NCI-H1092 treated with DMSO at 0.1 percent for 48 hours (cell line): ENCODE results near the gene TC2N.
"Not testable (repeated sequence)": the region's sequence is repeated elsewhere in the genome, so short reads cannot be mapped to it uniquely, and the experiment has no call there.

Experiments used
- DNase-seq: peaks from one replicate; lab custom pipeline; 2025; lab: John Stamatoyannopoulos, UW

The TC2N gene

GRCh38 chr14:91754819-91755218 is 112.5 kb downstream of the TC2N start:
- peak; percentile 22 for DNase-seq

GRCh38 chr14:91754185-91754584 is 113.2 kb downstream of the TC2N start:
- DNase-seq: no peak

GRCh38 chr14:91753501-91754128 is 113.7 kb downstream of the TC2N start:
- peak; percentile 1 for DNase-seq

GRCh38 chr14:91752961-91753360 is 114.4 kb downstream of the TC2N start:
- no peak for DNase-seq

- no peak for DNase-seq
Measured at GRCh38 chr14:91751719-91752118, 115.6 kb downstream of the TC2N start.

- no peak for DNase-seq
Measured at GRCh38 chr14:91750634-91751198, 116.6 kb downstream of the TC2N start.

- DNase-seq: no peak
Measured at GRCh38 chr14:91749868-91750267, 117.5 kb downstream of the TC2N start.

- DNase-seq: no peak
Measured at GRCh38 chr14:91748049-91748448, 119.3 kb downstream of the TC2N start.

- no peak for DNase-seq
Measured at GRCh38 chr14:91745344-91745743, 122.0 kb downstream of the TC2N start.

GRCh38 chr14:91744068-91744480 is 123.3 kb downstream of the TC2N start:
- DNase-seq: no peak

GRCh38 chr14:91743305-91743653 is 124.1 kb downstream of the TC2N start:
- DNase-seq: no peak

- no peak for DNase-seq
Measured at GRCh38 chr14:91742621-91743304, 124.6 kb downstream of the TC2N start.

GRCh38 chr14:91739867-91740266 is 127.5 kb downstream of the TC2N start:
- DNase-seq: not testable (repeated sequence)

GRCh38 chr14:91737619-91738018 is 129.7 kb downstream of the TC2N start:
- DNase-seq: no peak

- DNase-seq: no peak
Measured at GRCh38 chr14:91732859-91733477, 134.4 kb downstream of the TC2N start.

- no peak for DNase-seq
Measured at GRCh38 chr14:91732439-91732838, 134.9 kb downstream of the TC2N start.

GRCh38 chr14:91731986-91732385 is 135.3 kb downstream of the TC2N start, which contains the start of gene CATSPERB:
Gene CATSPERB (minus strand): TSS chr14:91732086. CDS start chr14:91729479, 2,607 bp downstream.
- no peak for DNase-seq

- DNase-seq: no peak
Measured at GRCh38 chr14:91731018-91731417, 136.3 kb downstream of the TC2N start.

GRCh38 chr14:91729756-91730155 is 137.6 kb downstream of the TC2N start:
- no peak for DNase-seq
